CD4-positive, alpha-beta memory T cell (primary cell): ENCODE data around the gene SPATA20. TPM values are rescaled to one million over a fixed set of nuclear protein-coding genes. Genes with fewer than 3 reads are reported as not detected.

Experiments used
- CTCF ChIA-PET: fragments of 350-600 bp; sonication (Branson Sonifier 250); formaldehyde crosslinking; loops from one replicate; lab custom pipeline; 2021; ENCODE audit warnings: inconsistent platforms; ENCODE audit not compliant: partially characterized antibody; lab: Charles Lee
- POLR2A ChIA-PET: fragments of 350-600 bp; sonication (Branson Sonifier 250); formaldehyde crosslinking; loops from one replicate; lab custom pipeline; 2021; ENCODE audit not compliant: partially characterized antibody; lab: Charles Lee
- DNase-seq, 5 donors: peaks; one replicate each; pipeline versions ENCODE4 v3.0.0 to v3.0.0-alpha.2; 2020 to 2022; ENCODE audit warnings: mixed read lengths in 1 of 5
- H3K27ac ChIP-seq: one replicate; pipeline ENCODE4 v1.7.0; 2013; ENCODE audit warnings: low read depth, low read length
- H3K27me3 ChIP-seq: 2 replicates; pipeline ENCODE4 v1.7.0; 2013; ENCODE audit warnings: mild to moderate bottlenecking, low read length, moderate library complexity; ENCODE audit not compliant: insufficient read depth
- H3K36me3 ChIP-seq: 2 replicates; pipeline ENCODE4 v1.7.0; 2013; ENCODE audit warnings: mild to moderate bottlenecking, low read length, moderate library complexity; ENCODE audit not compliant: insufficient read depth
- H3K4me1 ChIP-seq: 2 replicates; pipeline ENCODE4 v1.7.0; 2013; ENCODE audit warnings: mild to moderate bottlenecking, low read length, moderate library complexity; ENCODE audit not compliant: insufficient read depth
- H3K4me3 ChIP-seq, 2 donors: one replicate each; pipeline ENCODE4 v1.7.0; 2013; ENCODE audit warnings: low read length in 2 of 2, mild to moderate bottlenecking in 1 of 2
- H3K9me3 ChIP-seq, 2 donors: one replicate each; pipeline ENCODE4 v1.7.0; 2013; ENCODE audit warnings: low read length in 2 of 2, control low read depth in 1 of 2; ENCODE audit not compliant: control insufficient read depth in 1 of 2
- H3K27ac Mint-ChIP-seq, 7 donors: one replicate each; pipeline ENCODE4 v1.8.0; 2020 to 2021; ENCODE audit warnings: mixed read lengths in 7 of 7, mild to moderate bottlenecking in 6 of 7, inconsistent platforms in 3 of 7, moderate library complexity in 3 of 7
- H3K27me3 Mint-ChIP-seq, 2 donors: one replicate each; pipeline ENCODE4 v1.8.0; 2020 to 2021; ENCODE audit warnings: mixed read lengths in 2 of 2
- H3K36me3 Mint-ChIP-seq, 2 donors: one replicate each; pipeline ENCODE4 v1.8.0; 2020 to 2021; ENCODE audit warnings: mixed read lengths in 2 of 2, inconsistent platforms in 1 of 2, mild to moderate bottlenecking in 1 of 2
- H3K4me1 Mint-ChIP-seq, 4 donors: one replicate each; pipeline ENCODE4 v1.8.0; 2020 to 2021; ENCODE audit warnings: mixed read lengths in 4 of 4, mild to moderate bottlenecking in 1 of 4
- H3K4me3 Mint-ChIP-seq, 8 donors: one replicate each; pipeline ENCODE4 v1.8.0; 2020 to 2021; ENCODE audit warnings: mixed read lengths in 8 of 8, mild to moderate bottlenecking in 7 of 8, moderate library complexity in 6 of 8, inconsistent platforms in 3 of 8
- H3K9me3 Mint-ChIP-seq, 8 donors: one replicate each; pipeline ENCODE4 v1.8.0; 2020 to 2021; ENCODE audit warnings: mixed read lengths in 8 of 8, mild to moderate bottlenecking in 5 of 8, inconsistent platforms in 3 of 8, moderate library complexity in 1 of 8
- intact Hi-C: fragments of 100-400 bp; cut with micrococcal nuclease; formaldehyde crosslinking; loops from one replicate; pipeline ENCODE4 v1.15.1; 2023
- polyA plus RNA-seq, 2 donors: library from polyadenylated mRNA; unstranded; fragments of 300-500 nt; fragmentation: Illumina TruSeq; gene quantifications; one replicate each; pipeline ENCODE4 v1.2.3, GENCODE V29; 2021
- total RNA-seq, 2 experiments: library from RNA; stranded (reverse); gene quantifications; one replicate each; pipeline ENCODE4 v1.2.3, GENCODE V29; 2021

The SPATA20 gene
- total RNA-seq (10 to 100 TPM; 13.3 to 14.1 TPM), polyA plus RNA-seq (1 to 10 TPM; 5.4 to 7.3 TPM)

DNA sequence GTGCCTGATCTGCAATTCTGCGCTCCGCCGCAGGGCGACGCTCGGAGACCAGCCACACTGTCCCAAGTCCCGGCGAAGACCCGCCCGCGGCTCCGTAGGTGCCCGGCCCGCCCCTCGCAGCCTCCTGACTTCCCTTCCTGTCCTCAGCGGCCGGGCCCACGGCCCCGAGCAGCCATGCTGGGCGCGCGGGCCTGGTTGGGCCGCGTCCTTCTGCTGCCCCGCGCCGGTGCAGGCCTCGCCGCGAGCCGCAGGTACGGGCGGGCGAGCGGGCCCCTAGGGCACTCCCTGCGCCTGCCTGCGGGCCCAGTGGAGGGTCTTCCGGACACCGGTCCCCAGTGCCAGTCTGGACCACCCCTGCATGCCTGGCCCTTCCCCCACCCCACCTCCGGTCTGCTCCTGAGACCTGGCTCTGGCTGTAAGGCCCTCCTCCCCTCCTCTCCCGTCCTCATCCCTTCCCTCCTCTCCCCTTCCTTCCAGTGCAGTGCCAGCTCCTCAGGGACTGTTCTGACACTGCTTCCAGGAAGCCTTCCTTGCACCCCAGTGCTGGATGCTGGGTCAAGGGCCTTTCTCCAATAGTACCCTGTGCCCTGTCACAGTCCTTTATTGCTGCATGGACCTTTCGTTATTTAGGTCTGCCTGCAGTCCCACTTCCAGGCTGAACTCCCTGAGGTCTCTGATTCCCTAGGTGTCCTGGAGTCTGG, at the start of gene SPATA20:
SPATA20 (plus strand) TSS at position 140 of the 701 bp plus-strand sequence; CDS start at position 175, 35 bp downstream.
- H3K4me3 ChIP-seq, result peak within 1 kb of the TSS; percentile 56 to 63
- peaks cover 19% of the 10 kb centered on the region for H3K4me1 ChIP-seq
- DNase-seq, result peak; percentile 83 to 85 (median 84)
- Mint-ChIP-seq H3K27ac (peak within 1 kb of the TSS; percentile 32 to 87 (median 59)), H3K27me3 (peaks cover 1 to 3% of the 10 kb centered on the region in 2 donors), H3K4me3 (peak within 1 kb of the TSS; percentile 48 to 86 (median 78)), H3K9me3 (no peaks in the 10 kb centered on the region), H3K4me1 (peaks cover 6 to 24% (median 17%) of the 10 kb centered on the region in 4 donors), H3K36me3 (no peaks in the 10 kb centered on the region)
- intact Hi-C loops, result loop anchor here (1.0 to 2.0 kb wide), 5 partner anchors 14 to 270 kb away; partner anchors contain the start of gene CACNA1G
- ChIA-PET POLR2A (interaction anchor here (0.9 to 1.4 kb wide), 3 partner anchors 13 to 161 kb away, joined by 3 to 5 read pairs (median 4); partner anchors contain the start of gene CACNA1G), CTCF (interaction anchor here (1.0 to 4.5 kb wide), 3 partner anchors 16 to 300 kb away, joined by 3 to 22 read pairs (median 4); no protein-coding TSS in a partner anchor)
- H3K27me3 ChIP-seq, result no peaks in the 10 kb centered on the region
- H3K36me3 ChIP-seq, result no peaks in the 10 kb centered on the region
- peak within 1 kb of the TSS; percentile 38 for H3K27ac ChIP-seq
- H3K9me3 ChIP-seq, result no peaks in the 10 kb centered on the region

DNA sequence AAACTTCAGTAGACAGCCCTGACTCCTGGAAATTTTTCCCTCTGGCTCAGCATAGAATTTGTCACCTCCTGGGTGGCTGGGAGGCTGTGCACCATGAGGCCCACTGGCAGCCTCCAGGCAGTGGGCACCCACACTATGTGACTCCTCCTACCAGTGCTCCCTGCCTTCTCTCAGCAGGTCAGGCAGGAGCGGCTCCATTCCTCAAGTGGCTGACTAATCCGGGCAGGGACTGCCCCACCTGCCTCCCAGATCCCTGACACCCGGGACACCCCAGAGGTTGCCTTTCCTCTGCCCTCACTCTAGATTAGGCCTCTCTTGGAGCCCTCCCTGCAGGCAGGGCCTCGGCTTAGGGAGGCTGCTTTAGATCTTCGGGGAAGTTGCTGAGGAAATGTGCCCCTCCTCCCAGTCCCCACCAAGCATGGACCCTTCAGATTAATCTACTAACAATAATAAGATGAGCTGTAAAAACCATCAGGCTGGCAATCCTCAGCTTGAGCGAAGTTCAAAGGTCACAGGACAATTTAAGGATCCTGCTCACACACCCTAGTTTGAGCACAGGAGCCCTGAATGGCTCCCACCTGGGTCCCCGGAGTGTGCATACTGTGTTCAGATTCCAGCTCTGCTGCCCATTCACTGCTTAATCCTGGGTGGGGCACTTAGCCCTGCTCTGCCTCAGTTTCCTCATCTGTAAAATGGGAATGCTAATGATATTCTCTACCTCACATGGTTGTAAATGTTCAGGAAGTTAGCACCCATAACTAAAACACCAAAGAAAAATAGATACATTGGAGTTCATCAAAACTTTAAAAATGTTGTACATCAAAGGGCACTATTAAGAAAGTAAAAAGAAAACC, 48.7 kb upstream of the SPATA20 start:
- no peak overlapping the region for H3K27ac Mint-ChIP-seq
- H3K36me3 Mint-ChIP-seq, result no peaks in the 10 kb centered on the region
- H3K9me3 Mint-ChIP-seq, result no peaks in the 10 kb centered on the region
- H3K4me3 ChIP-seq, result no peak overlapping the region
- ChIA-PET CTCF (interaction anchor here (1.3 to 1.6 kb wide), 2 partner anchors 11 to 16 kb away, joined by 3 to 4 read pairs; no protein-coding TSS in a partner anchor), POLR2A (no interaction called here)
- peaks cover 0 to 1% of the 10 kb centered on the region in 2 donors for H3K27me3 Mint-ChIP-seq
- intact Hi-C loops, result no loop called here
- H3K4me1 ChIP-seq, result no peaks in the 10 kb centered on the region
- H3K9me3 ChIP-seq, result no peaks in the 10 kb centered on the region
- DNase-seq, result no peak
- H3K4me3 Mint-ChIP-seq, result no peak overlapping the region
- H3K27ac ChIP-seq, result no peak overlapping the region
- H3K4me1 Mint-ChIP-seq, result no peaks in the 10 kb centered on the region
- no peaks in the 10 kb centered on the region for H3K36me3 ChIP-seq
- H3K27me3 ChIP-seq, result no peaks in the 10 kb centered on the region

DNA sequence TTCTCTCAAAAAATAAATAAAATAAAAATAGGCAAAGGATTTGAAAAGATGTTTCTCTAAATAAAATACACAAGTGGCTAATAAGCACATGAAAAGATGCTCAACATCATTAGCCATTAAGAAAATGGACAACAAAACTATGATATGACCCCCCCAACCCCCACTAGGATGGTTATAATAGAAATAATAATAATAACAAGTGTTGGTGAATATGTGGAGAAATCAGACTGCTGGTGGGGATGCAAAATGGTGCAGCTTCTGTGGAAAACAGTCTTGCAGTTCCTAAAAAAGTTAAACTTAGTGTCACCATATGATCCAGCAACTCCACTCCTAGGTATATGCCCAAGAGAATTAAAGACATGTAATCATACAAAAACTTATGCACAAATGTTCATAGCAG, 47.7 kb upstream of the SPATA20 start:
- Histone ChIP-seq H3K27me3 (no peaks in the 10 kb centered on the region), H3K9me3 (no peaks in the 10 kb centered on the region), H3K36me3 (no peaks in the 10 kb centered on the region), H3K4me3 (no peak overlapping the region), H3K27ac (no peak overlapping the region), H3K4me1 (no peaks in the 10 kb centered on the region)
- DNase-seq, result no peak
- H3K27me3 Mint-ChIP-seq, result peaks cover 0 to 1% of the 10 kb centered on the region in 2 donors
- POLR2A ChIA-PET, result no interaction called here
- no peak overlapping the region for H3K27ac Mint-ChIP-seq
- H3K36me3 Mint-ChIP-seq, result no peaks in the 10 kb centered on the region
- intact Hi-C loops, result no loop called here
- peaks cover 0 to 2% (median 0%) of the 10 kb centered on the region in 8 donors for H3K9me3 Mint-ChIP-seq
- CTCF ChIA-PET, result interaction anchor here (1.6 kb wide), 1 partner anchor 17 kb away, joined by 4 read pairs; no protein-coding TSS in a partner anchor
- no peak overlapping the region for H3K4me3 Mint-ChIP-seq
- peaks cover 0 to 8% (median 3%) of the 10 kb centered on the region in 4 donors for H3K4me1 Mint-ChIP-seq

DNA sequence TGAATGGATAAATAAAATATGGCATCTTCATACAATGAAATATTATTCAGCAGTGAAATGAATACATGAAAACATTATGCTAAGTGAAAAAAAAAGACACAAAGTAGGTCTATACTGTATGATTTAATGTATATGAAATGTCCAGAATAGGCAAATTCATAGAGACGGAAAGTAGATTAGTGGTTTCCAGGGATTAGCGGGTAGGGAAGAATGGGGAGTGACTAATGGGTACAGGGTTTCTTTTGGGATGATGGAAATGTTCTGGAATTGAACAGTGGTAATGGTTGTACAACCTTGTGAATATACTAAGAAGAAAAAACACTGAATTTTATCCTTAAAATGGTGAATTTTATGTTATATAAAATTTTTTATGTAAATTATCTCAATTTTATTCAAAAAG, 47.3 kb upstream of the SPATA20 start:
- Mint-ChIP-seq H3K27ac (no peak overlapping the region), H3K9me3 (peaks cover 0 to 2% (median 0%) of the 10 kb centered on the region in 8 donors), H3K27me3 (peaks cover 0 to 1% of the 10 kb centered on the region in 2 donors), H3K4me3 (no peak overlapping the region), H3K36me3 (no peaks in the 10 kb centered on the region), H3K4me1 (peaks cover 0 to 8% (median 3%) of the 10 kb centered on the region in 4 donors)
- no peak for DNase-seq
- no peaks in the 10 kb centered on the region for H3K36me3 ChIP-seq
- no peak overlapping the region for H3K27ac ChIP-seq
- no peaks in the 10 kb centered on the region for H3K27me3 ChIP-seq
- intact Hi-C loops, result no loop called here
- no peaks in the 10 kb centered on the region for H3K9me3 ChIP-seq
- ChIA-PET CTCF (interaction anchor here (1.6 kb wide), 1 partner anchor 17 kb away, joined by 4 read pairs; no protein-coding TSS in a partner anchor), POLR2A (no interaction called here)
- H3K4me3 ChIP-seq, result no peak overlapping the region
- no peaks in the 10 kb centered on the region for H3K4me1 ChIP-seq

DNA sequence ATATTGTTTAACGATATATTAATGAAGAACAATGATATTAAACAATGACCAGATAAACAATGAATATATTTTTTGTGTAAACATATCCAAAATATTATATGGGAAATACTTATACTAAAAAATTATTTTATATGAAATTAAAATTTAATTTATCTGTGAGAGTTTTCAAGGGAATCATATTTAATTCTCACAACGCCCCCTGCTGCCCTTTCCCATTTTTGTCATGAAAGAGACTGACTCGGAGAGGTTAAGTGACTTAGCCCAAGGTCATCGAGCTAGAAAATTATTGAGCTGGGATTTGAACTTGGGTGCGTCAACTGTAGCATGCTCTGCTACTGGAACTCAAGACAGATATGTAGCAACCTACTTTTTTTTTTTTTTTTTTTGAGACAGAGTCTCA, 45.9 kb upstream of the SPATA20 start:
- no peaks in the 10 kb centered on the region for H3K36me3 ChIP-seq
- no peak for DNase-seq
- H3K4me1 Mint-ChIP-seq, result peaks cover 0 to 8% (median 3%) of the 10 kb centered on the region in 4 donors
- no peak overlapping the region for H3K4me3 ChIP-seq
- ChIA-PET POLR2A (no interaction called here), CTCF (interaction anchor here (0.7 to 6.1 kb wide), 15 partner anchors 9 to 362 kb away, joined by 3 to 32 read pairs (median 3); partner anchors contain the start of genes LUC7L3 and RSAD1)
- H3K4me1 ChIP-seq, result no peaks in the 10 kb centered on the region
- no peak overlapping the region for H3K27ac Mint-ChIP-seq
- H3K4me3 Mint-ChIP-seq, result no peak overlapping the region
- H3K9me3 ChIP-seq, result no peaks in the 10 kb centered on the region
- H3K27ac ChIP-seq, result no peak overlapping the region
- peaks cover 0 to 2% (median 0%) of the 10 kb centered on the region in 8 donors for H3K9me3 Mint-ChIP-seq
- H3K27me3 ChIP-seq, result no peaks in the 10 kb centered on the region
- intact Hi-C loops, result loop anchor here (1.0 kb wide), 2 partner anchors 23 to 139 kb away; partner anchors contain the start of gene RSAD1
- no peaks in the 10 kb centered on the region for H3K27me3 Mint-ChIP-seq
- H3K36me3 Mint-ChIP-seq, result no peaks in the 10 kb centered on the region

DNA sequence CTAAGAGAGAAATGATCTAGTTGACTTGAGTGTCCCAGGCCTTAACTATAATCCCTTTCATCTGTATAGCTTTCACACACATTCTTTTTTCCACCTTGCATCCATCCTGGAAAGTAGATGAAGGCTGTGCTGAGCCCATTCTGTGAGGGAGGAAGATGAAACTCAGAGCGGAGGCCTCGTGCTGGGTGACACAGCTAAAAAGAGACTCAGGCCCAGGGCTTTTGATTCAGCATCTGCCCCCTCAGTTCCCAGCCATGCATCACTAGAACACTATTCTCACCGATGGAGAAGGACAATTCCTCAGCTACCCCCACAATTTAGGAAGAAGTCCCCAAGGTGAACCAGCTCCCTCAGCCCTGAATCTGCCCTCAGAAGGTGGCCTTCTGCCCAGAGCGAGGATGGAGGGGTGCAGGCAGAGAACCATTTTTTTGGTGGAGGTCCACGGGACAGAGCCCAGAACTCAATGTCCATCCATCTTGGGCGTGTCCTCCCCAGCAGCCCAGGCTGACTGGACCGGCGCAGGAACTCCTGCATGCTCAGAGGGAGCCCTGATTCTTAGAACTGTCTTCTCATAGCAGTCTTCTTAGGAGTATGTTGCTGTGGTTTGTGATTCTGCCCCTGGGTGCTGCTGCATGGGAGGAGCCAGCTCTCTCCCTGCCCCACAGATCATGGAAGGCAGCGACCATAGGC, 44.5 kb upstream of the SPATA20 start:
- H3K4me1 ChIP-seq, result no peaks in the 10 kb centered on the region
- H3K27me3 ChIP-seq, result no peaks in the 10 kb centered on the region
- Mint-ChIP-seq H3K36me3 (no peaks in the 10 kb centered on the region), H3K27me3 (no peaks in the 10 kb centered on the region), H3K9me3 (peaks cover 0 to 2% (median 0%) of the 10 kb centered on the region in 8 donors), H3K4me1 (peaks cover 0 to 8% (median 3%) of the 10 kb centered on the region in 4 donors), H3K4me3 (no peak overlapping the region), H3K27ac (peak overlapping the region in 2 of 7 donors; percentile 17 to 21)
- H3K4me3 ChIP-seq, result no peak overlapping the region
- ChIA-PET CTCF (interaction anchor here (0.7 to 6.1 kb wide), 10 partner anchors 9 to 217 kb away, joined by 3 to 32 read pairs (median 4); partner anchors contain the start of genes LUC7L3 and RSAD1), POLR2A (interaction anchor here (1.0 kb wide), 1 partner anchor 8 kb away, joined by 3 read pairs; no protein-coding TSS in a partner anchor)
- no peaks in the 10 kb centered on the region for H3K9me3 ChIP-seq
- intact Hi-C loops, result no loop called here
- DNase-seq, result no peak
- no peaks in the 10 kb centered on the region for H3K36me3 ChIP-seq
- H3K27ac ChIP-seq, result no peak overlapping the region
